Liver (tissue), 9 donors: ENCODE measurements around the gene DNM1L. TPM values are rescaled to one million over a fixed set of nuclear protein-coding genes. Genes with fewer than 3 reads are reported as not detected.

Experiments used
- DNase-seq: peaks from one replicate; pipeline ENCODE4 v3.0.0-alpha.2; 2017; ENCODE audit warnings: low spot score
- H3K27ac ChIP-seq, 2 donors: one replicate each; pipeline ENCODE4 v1.7.0; 2013; ENCODE audit warnings: inconsistent platforms in 2 of 2, low read length in 2 of 2, control low read depth in 1 of 2, low read depth in 1 of 2, mild to moderate bottlenecking in 1 of 2
- H3K27me3 ChIP-seq, 4 donors: one replicate each; pipeline versions ENCODE4 v1.6.1 to v1.7.0; 2013; ENCODE audit warnings: low read length in 3 of 4, inconsistent platforms in 1 of 4, mild to moderate bottlenecking in 1 of 4, moderate library complexity in 1 of 4; ENCODE audit not compliant: control insufficient read depth in 4 of 4, insufficient read depth in 4 of 4
- H3K36me3 ChIP-seq, 4 donors: one replicate each; pipeline versions ENCODE4 v1.6.1 to v1.7.0; 2013; ENCODE audit warnings: low read length in 3 of 4, mild to moderate bottlenecking in 3 of 4, low read depth in 1 of 4, moderate library complexity in 1 of 4; ENCODE audit not compliant: control insufficient read depth in 4 of 4, insufficient read depth in 3 of 4
- H3K4me1 ChIP-seq, 4 donors: one replicate each; pipeline versions ENCODE4 v1.6.1 to v1.7.0; 2013; ENCODE audit warnings: low read length in 3 of 4, mild to moderate bottlenecking in 3 of 4, moderate library complexity in 1 of 4; ENCODE audit not compliant: control insufficient read depth in 4 of 4, insufficient read depth in 4 of 4
- H3K4me3 ChIP-seq, 3 donors: one replicate each; pipeline versions ENCODE4 v1.6.1 to v1.7.0; 2013; ENCODE audit warnings: low read length in 3 of 3, control low read depth in 1 of 3, low read depth in 1 of 3, mild to moderate bottlenecking in 1 of 3
- H3K9ac ChIP-seq, 2 donors: one replicate each; pipeline ENCODE4 v1.7.0; 2013; ENCODE audit warnings: low read length in 2 of 2, mild to moderate bottlenecking in 2 of 2, moderate library complexity in 2 of 2, control low read depth in 1 of 2, low read depth in 1 of 2
- H3K9me3 ChIP-seq, 4 donors: one replicate each; pipeline versions ENCODE4 v1.6.1 to v1.7.0; 2013; ENCODE audit warnings: low read length in 3 of 4; ENCODE audit not compliant: control insufficient read depth in 4 of 4
- ATF3 ChIP-seq: IDR thresholded peaks from 2 replicates; pipeline ENCODE4 v1.6.1; 2016; ENCODE audit warnings: antibody characterized with exemption
- EGR1 ChIP-seq, 2 donors: IDR thresholded peaks; 2 replicates each; pipeline ENCODE4 v1.6.1; 2016 to 2018; ENCODE audit warnings: antibody characterized with exemption in 2 of 2, low read depth in 2 of 2
- FOXA2 ChIP-seq: IDR thresholded peaks from 2 replicates; pipeline ENCODE4 v1.6.1; 2016; ENCODE audit warnings: antibody characterized with exemption
- GABPA ChIP-seq, 2 donors: IDR thresholded peaks in 1 of 2; conservative IDR thresholded peaks in 1 of 2; 2 replicates each; pipeline ENCODE4 v1.6.1; 2016; ENCODE audit warnings: antibody characterized with exemption in 2 of 2, mild to moderate bottlenecking in 1 of 2, moderate library complexity in 1 of 2
- HNF4A ChIP-seq, 2 donors: conservative IDR thresholded peaks; 2 replicates each; pipeline ENCODE4 v1.6.1; 2016; ENCODE audit warnings: antibody characterized with exemption in 2 of 2, mild to moderate bottlenecking in 2 of 2
- HNF4G ChIP-seq: IDR thresholded peaks from 2 replicates; pipeline ENCODE4 v1.6.1; 2016; ENCODE audit warnings: antibody characterized with exemption
- JUND ChIP-seq, 2 donors: IDR thresholded peaks; 2 replicates each; pipeline ENCODE4 v1.6.1; 2016; ENCODE audit warnings: antibody characterized with exemption in 2 of 2
- MAX ChIP-seq: IDR thresholded peaks from 2 replicates; pipeline ENCODE4 v1.6.1; 2016; ENCODE audit warnings: antibody characterized with exemption
- RAD21 ChIP-seq, 2 donors: IDR thresholded peaks; 2 replicates each; pipeline ENCODE4 v1.6.1; 2016; ENCODE audit warnings: antibody characterized with exemption in 2 of 2, mild to moderate bottlenecking in 2 of 2
- REST ChIP-seq: IDR thresholded peaks from 2 replicates; pipeline ENCODE4 v1.6.1; 2016; ENCODE audit warnings: antibody characterized with exemption, mild to moderate bottlenecking
- RXRA ChIP-seq, 2 donors: IDR thresholded peaks; 2 replicates each; pipeline ENCODE4 v1.6.1; 2017 to 2018; ENCODE audit warnings: antibody characterized with exemption in 2 of 2, mild to moderate bottlenecking in 1 of 2
- SP1 ChIP-seq: IDR thresholded peaks from 2 replicates; pipeline ENCODE4 v1.6.1; 2018; ENCODE audit warnings: antibody characterized with exemption, mild to moderate bottlenecking
- TAF1 ChIP-seq: conservative IDR thresholded peaks from 2 replicates; pipeline ENCODE4 v1.6.1; 2016; ENCODE audit warnings: antibody characterized with exemption, mild to moderate bottlenecking
- YY1 ChIP-seq: IDR thresholded peaks from 2 replicates; pipeline ENCODE4 v1.6.1; 2016; ENCODE audit warnings: antibody characterized with exemption, mild to moderate bottlenecking
- WGBS: extraction: QIAGEN DNeasy Blood & Tissue Kit; methylation state at CpG from one replicate; pipeline ENCODE4 v1.1.7; 2013; 5-methylcytosine and 5-hydroxymethylcytosine counted together
- polyA plus RNA-seq, 2 donors: library from polyadenylated mRNA; stranded (reverse) in 1 of 2; unstranded in 1 of 2; fragments of 200-250 nt in 1 of 2; fragments of >200 nt in 1 of 2; fragmentation: Nextera tagmentation in 1 of 2; extraction: Ambion mirVana in 1 of 2; gene quantifications; one replicate each; pipeline versions ENCODE4 v1.2.1 to v1.2.3, GENCODE V29; 2013 to 2015
- total RNA-seq, 2 donors: library from RNA; depleted of rRNA; stranded (reverse); fragments of >200 nt; gene quantifications; one replicate each; pipeline ENCODE4 v1.2.3, GENCODE V29; 2014
- TF ChIP-seq, protein P1 (sequence below): fragments of 150-350 bp; IDR thresholded peaks from 2 replicates; pipeline ENCODE4 v1.5.1; 2017; ENCODE audit warnings: improper control_type of control experiment, low read depth, low read length; ENCODE audit not compliant: missing input control
- TF ChIP-seq, protein P2 (sequence below): IDR thresholded peaks from 2 replicates; pipeline ENCODE4 v1.6.1; 2016; ENCODE audit warnings: antibody characterized with exemption
- donor health status: healthy.
- donor health status: healthy.
- donor health status: healthy.
- donor health status: healthy.
- donor health status: healthy.

Gene DNM1L
- total and polyA plus RNA-seq, 4 donors = 9.5 to 33.9 (median 17.1) TPM

DNA sequence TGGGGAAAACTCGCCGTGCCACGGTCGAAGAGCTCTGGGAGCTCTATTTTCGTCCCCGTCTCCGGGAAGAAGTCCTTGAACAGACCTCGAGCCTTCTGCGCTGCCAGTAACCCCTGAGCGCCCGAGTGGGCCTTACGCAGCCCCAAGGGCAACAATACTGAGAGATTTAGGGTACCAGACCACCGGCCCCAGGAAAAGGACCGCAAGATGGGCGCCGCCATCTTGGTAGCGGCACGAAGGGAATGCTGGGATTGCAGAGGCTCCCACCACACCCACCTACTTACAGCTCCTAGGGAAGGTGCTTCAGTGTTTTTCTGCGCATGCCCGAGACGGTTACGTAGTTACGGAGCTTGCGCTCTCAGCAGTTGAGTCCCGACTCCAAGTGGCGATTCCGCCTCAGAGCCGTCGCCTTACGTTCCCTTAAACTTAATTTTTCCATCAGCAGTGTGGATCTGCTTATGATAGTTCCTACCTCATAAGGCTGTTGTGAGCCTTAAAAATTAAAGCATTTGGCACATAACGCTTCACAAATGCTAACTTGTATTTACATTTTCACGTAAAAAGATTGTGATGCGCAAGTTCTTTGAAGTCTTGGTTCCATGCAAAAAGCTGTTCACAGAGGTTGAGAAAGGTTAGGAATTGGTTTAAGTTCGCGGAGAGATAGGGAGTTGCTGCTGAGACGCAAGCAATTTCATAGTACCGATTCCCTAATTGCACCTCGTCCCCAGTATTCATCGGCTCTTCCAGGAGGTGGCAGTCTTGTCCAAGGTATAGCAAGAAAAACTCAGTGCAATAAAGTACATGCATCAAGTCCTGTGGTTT, 76.8 kb downstream of the DNM1L start, which contains the start of gene YARS2:
Gene YARS2, minus strand, starts transcription at position 244 of the 822 bp plus-strand sequence. Its CDS starts 23 bp downstream, at position 221.
- H3K27ac ChIP-seq = peak within 1 kb of the TSS; percentile 68 to 84
- peak within 1 kb of the TSS; percentile 77 to 82 for H3K9ac ChIP-seq
- TF ChIP-seq YY1 = peak; percentile 99
- TF ChIP-seq EGR1 (IDR thresholded peaks at IDR 0.05; ENCODE audit: low read depth in 2 of 2) = peak in 1 of 2 donors; percentile 21
- TF ChIP-seq TAF1 = peak; percentile 85
- TF ChIP-seq REST = no peak
- TF ChIP-seq HNF4A (conservative IDR thresholded peaks at IDR 0.05) = peak; percentile 36 to 55
- peak; percentile 99 for TF ChIP-seq RAD21 (IDR thresholded peaks at IDR 0.05)
- TF ChIP-seq RXRA (IDR thresholded peaks at IDR 0.05) = peak; percentile 13 to 28
- TF ChIP-seq, protein P1, sequence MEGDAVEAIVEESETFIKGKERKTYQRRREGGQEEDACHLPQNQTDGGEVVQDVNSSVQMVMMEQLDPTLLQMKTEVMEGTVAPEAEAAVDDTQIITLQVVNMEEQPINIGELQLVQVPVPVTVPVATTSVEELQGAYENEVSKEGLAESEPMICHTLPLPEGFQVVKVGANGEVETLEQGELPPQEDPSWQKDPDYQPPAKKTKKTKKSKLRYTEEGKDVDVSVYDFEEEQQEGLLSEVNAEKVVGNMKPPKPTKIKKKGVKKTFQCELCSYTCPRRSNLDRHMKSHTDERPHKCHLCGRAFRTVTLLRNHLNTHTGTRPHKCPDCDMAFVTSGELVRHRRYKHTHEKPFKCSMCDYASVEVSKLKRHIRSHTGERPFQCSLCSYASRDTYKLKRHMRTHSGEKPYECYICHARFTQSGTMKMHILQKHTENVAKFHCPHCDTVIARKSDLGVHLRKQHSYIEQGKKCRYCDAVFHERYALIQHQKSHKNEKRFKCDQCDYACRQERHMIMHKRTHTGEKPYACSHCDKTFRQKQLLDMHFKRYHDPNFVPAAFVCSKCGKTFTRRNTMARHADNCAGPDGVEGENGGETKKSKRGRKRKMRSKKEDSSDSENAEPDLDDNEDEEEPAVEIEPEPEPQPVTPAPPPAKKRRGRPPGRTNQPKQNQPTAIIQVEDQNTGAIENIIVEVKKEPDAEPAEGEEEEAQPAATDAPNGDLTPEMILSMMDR = peak; percentile 86
- TF ChIP-seq SP1 = no peak
- TF ChIP-seq JUND (IDR thresholded peaks at IDR 0.05) = peak in 1 of 2 donors; percentile 74
- TF ChIP-seq GABPA (IDR thresholded peaks at IDR 0.05 in 1 of 2, conservative IDR thresholded peaks at IDR 0.05 in 1 of 2) = peak in 1 of 2 donors; percentile 84
- TF ChIP-seq, protein P2, sequence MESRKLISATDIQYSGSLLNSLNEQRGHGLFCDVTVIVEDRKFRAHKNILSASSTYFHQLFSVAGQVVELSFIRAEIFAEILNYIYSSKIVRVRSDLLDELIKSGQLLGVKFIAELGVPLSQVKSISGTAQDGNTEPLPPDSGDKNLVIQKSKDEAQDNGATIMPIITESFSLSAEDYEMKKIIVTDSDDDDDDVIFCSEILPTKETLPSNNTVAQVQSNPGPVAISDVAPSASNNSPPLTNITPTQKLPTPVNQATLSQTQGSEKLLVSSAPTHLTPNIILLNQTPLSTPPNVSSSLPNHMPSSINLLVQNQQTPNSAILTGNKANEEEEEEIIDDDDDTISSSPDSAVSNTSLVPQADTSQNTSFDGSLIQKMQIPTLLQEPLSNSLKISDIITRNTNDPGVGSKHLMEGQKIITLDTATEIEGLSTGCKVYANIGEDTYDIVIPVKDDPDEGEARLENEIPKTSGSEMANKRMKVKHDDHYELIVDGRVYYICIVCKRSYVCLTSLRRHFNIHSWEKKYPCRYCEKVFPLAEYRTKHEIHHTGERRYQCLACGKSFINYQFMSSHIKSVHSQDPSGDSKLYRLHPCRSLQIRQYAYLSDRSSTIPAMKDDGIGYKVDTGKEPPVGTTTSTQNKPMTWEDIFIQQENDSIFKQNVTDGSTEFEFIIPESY = no peak
- TF ChIP-seq MAX = peak; percentile 61
- TF ChIP-seq ATF3 = peak; percentile 55
- TF ChIP-seq HNF4G = peak; percentile 7
- no peak for TF ChIP-seq FOXA2
- peak; percentile 88 for DNase-seq
- under 1% methylated on average over 39 of the region's 39 CpGs for WGBS
- H3K4me3 ChIP-seq = peak within 1 kb of the TSS; percentile 79 to 96 (median 79)
- no peaks in the 10 kb centered on the region for H3K27me3 ChIP-seq
- no peaks in the 10 kb centered on the region for H3K9me3 ChIP-seq
- H3K4me1 ChIP-seq = peaks cover 0 to 18% (median 14%) of the 10 kb centered on the region in 4 donors
- H3K36me3 ChIP-seq = peaks cover 3 to 14% (median 7%) of the 10 kb centered on the region in 4 donors
